ENCODE measurements around the gene NCK2.
A peak's percentile ranks its signal among the peaks of the same experiment; 100 is the strongest.

NCK2 gene

DNA sequence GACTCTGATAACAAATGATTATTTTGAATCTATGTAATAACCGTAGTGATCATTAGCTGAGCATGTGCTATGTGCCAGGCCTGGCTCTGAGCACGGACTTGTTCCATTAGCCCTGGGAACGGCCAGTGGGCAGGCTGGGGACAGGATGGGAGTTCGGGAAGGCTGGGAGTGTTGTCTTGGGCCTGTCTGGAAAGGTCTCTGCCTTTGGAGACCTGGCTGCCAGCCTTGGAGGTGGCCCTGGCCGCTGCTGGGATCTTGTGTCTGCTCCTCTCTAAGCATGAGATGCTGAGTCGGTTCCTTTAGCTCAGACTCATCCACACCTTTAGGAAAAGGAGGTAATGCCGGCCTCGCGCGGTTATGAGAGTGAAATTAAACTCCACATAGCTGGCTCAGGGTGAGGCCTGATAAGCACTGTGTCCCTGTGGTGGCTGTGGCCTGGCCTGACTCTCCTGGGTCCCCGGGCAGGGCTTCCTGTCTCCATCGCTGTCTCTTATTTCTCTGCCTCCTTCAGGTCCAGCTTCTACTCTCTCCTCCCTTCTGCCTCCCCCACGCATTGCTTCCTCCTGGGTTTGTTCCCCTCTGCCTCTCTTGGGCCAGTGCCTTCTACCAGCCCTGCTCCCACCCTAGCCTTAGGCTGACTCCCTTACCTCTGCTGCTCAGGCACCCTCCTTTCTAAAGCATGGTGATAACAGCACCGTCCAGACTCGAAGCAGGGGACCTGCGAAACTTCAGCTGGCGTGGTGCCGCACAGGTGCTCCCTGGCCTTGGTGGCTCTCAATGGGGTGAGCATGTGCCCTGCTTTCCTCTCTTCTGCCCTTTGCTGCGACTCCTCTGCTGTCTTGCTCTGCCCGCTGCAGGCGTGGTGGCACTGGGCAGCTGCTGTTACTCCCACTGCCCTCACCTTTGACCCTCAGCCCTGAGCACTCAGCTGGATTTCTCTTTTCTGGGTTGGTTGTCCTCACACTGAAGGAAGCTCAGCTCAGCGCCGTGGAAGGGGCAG is 41.8 kb downstream of the NCK2 start:
- TF ChIP-seq, protein P1, sequence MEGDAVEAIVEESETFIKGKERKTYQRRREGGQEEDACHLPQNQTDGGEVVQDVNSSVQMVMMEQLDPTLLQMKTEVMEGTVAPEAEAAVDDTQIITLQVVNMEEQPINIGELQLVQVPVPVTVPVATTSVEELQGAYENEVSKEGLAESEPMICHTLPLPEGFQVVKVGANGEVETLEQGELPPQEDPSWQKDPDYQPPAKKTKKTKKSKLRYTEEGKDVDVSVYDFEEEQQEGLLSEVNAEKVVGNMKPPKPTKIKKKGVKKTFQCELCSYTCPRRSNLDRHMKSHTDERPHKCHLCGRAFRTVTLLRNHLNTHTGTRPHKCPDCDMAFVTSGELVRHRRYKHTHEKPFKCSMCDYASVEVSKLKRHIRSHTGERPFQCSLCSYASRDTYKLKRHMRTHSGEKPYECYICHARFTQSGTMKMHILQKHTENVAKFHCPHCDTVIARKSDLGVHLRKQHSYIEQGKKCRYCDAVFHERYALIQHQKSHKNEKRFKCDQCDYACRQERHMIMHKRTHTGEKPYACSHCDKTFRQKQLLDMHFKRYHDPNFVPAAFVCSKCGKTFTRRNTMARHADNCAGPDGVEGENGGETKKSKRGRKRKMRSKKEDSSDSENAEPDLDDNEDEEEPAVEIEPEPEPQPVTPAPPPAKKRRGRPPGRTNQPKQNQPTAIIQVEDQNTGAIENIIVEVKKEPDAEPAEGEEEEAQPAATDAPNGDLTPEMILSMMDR (conservative IDR thresholded peaks at IDR 0.05; ENCODE audit: low read depth), result no peak
- POLR2A ChIA-PET (ENCODE audit: low non-redundant PET), result no interaction called here
- CTCF ChIA-PET, result no interaction called here
- peak overlapping the region; percentile 44 for H3K27ac ChIP-seq
- no peak for DNase-seq (ENCODE audit: low spot score)

DNA sequence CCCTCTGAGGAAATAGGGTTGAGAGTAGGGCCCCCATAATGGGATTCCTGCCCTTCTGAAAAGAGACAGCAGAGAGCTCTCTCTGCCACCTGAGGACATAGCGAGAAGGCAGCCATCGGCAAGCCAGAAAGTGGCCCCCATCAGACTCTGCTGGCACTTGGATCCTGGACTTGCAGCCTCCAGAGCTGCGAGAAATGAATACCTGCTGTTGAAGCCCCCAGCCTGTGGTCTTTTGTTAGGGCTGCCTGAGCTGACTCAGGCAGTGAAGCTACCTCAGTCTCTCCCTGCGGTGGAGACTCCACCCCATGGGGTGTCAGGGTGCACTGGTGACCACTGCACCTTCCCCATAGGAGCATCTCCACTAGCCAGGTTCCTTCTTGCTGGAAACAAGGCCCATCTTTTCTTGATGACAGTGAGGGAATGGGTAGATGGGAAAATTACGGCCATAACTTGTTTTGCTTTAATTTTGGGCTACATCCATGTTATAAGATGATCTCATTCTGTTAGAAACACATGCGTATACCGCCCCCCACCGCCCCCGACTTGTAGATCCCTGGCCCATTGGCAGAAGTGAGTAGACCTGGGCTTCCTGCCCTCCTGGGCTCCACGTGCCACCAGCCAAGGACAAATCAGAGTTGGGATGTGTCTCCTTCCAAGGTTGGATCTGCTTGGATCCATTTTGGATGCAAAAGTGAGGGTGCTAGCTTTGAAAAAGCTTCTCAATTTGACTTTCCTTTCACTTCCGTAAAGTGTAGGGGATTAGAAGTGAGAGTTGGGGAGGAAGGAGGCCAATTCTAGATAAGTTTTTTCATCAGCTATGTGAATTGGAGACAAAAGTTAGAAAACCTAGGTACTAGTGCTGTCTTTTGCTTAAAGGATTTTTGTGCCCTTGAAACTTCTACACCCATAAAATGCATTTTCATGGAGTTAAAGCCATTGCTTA is 42.9 kb downstream of the NCK2 start:
- POLR2A ChIA-PET (ENCODE audit: low non-redundant PET), result no interaction called here
- CTCF ChIA-PET, result interaction anchor here (0.5 kb wide), 1 partner anchor 138 kb away, joined by 3 read pairs; no protein-coding TSS in a partner anchor
- no peak for DNase-seq (ENCODE audit: low spot score)
- peak overlapping the region; percentile 44 for H3K27ac ChIP-seq
- TF ChIP-seq, protein P1 (conservative IDR thresholded peaks at IDR 0.05; ENCODE audit: low read depth), result no peak

DNA sequence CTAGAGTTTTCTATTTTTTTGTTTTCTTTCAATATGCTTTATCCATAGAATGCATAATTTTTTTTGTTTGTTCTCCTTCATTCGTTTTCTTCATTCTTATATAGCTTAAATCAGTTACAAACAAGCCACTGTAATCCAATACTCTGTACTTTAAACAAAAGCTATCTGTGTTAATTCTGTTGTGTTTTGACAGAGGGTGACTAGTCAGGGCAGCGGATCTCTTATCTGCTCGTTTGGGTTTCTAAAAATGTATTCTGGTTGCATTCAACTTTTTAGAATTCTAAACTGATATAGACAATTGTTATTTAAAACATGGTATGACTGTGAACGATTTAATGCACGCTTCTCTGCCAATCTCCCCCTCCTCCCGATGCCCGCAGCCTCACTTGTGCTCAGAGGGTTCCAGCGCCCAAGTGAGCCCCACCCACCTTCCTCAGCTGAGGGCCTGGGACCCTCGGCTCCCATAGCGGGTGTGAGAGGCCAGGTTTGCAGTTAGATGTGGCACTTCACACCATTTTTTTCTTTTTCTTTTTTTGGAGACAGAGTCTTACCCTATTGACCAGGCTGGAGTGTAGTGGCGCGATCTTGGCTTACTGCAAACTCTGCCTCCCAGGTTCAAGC is 44.1 kb downstream of the NCK2 start:
- POLR2A ChIA-PET (ENCODE audit: low non-redundant PET), result no interaction called here
- CTCF ChIA-PET, result interaction anchor here (0.5 to 0.6 kb wide), 2 partner anchors 16 to 139 kb away, joined by 3 read pairs; no protein-coding TSS in a partner anchor
- H3K27ac ChIP-seq, result peak overlapping the region; percentile 94
- TF ChIP-seq, protein P1 (conservative IDR thresholded peaks at IDR 0.05; ENCODE audit: low read depth), result no peak
- no peak for DNase-seq (ENCODE audit: low spot score)

- TF ChIP-seq, protein P1 (conservative IDR thresholded peaks at IDR 0.05; ENCODE audit: low read depth), result no peak
- ChIA-PET CTCF (interaction anchor here (0.7 to 0.8 kb wide), 2 partner anchors 24 to 753 kb away, joined by 3 to 5 read pairs; no protein-coding TSS in a partner anchor), POLR2A (ENCODE audit: low non-redundant PET) (no interaction called here)
- peak; percentile 73 for DNase-seq (ENCODE audit: low spot score)
- peak overlapping the region; percentile 94 for H3K27ac ChIP-seq
Measured at GRCh38 chr2:105789745-105790460, 45.2 kb downstream of the NCK2 start.

- TF ChIP-seq, protein P1 (conservative IDR thresholded peaks at IDR 0.05; ENCODE audit: low read depth), result no peak
- POLR2A ChIA-PET (ENCODE audit: low non-redundant PET), result no interaction called here
- peak; percentile 77 for DNase-seq (ENCODE audit: low spot score)
- CTCF ChIA-PET, result interaction anchor here (0.5 to 0.7 kb wide), 4 partner anchors 38 to 752 kb away, joined by 3 to 6 read pairs (median 4); no protein-coding TSS in a partner anchor
- peak overlapping the region; percentile 94 for H3K27ac ChIP-seq
Measured at GRCh38 chr2:105790461-105791149, 45.9 kb downstream of the NCK2 start.
